PC-3 (cell line): ENCODE results near the gene CDKN2B-AS1.

ENCODE experiments used
- CTCF ChIP-seq: fragments of 300-600 bp; sonication (generic); conservative IDR thresholded peaks from 2 replicates; pipeline ENCODE4 v1.5.1; 2017; ENCODE audit warnings: antibody characterized with exemption, low read depth, mild to moderate bottlenecking, low read length
- EZH2phosphoT487 ChIP-seq: fragments of 300-600 bp; sonication (generic); IDR thresholded peaks from 2 replicates; pipeline ENCODE4 v1.6.1; 2018; ENCODE audit warnings: mild to moderate bottlenecking, antibody characterized with exemption, low read length, borderline replicate concordance

DNA sequence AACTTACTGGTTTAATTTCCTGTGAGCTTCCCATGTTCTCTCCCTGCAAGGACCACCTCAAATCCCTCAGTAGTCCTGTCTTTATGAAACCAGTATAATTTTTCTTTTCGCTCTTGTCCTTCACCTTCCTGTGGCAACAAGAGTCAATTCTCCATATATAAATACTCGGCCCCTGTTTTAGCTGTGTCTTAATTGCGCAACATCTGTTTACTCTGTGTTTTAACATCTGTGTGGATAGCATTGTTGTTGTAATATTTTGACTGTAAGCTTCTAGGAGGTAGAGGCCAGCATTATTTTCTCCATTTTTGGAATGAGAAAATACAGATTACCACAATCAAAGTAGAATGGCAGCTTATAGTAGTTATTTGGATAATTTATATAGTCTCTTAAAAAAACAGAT is 44.7 kb downstream of the CDKN2B-AS1 start:
- TF ChIP-seq CTCF (no peak), EZH2phosphoT487 (no peak)
